Loucy (cell line): Measurements from ENCODE around the gene TRPM7.

Source experiments
- CTCF ChIP-seq: fragments of 200-600 bp; sonication (generic); conservative IDR thresholded peaks from 2 replicates; pipeline ENCODE4 v1.5.1; 2014; ENCODE audit warnings: mild to moderate bottlenecking, antibody characterized with exemption, low read length
- EZH2phosphoT487 ChIP-seq: fragments of 200-600 bp; IDR thresholded peaks from 2 replicates; pipeline ENCODE4 v1.6.1; 2018; ENCODE audit warnings: antibody characterized with exemption, mild to moderate bottlenecking, moderate library complexity, borderline replicate concordance

GRCh38 chr15:50558012-50558411 is 128.6 kb downstream of the TRPM7 start:
- no peak for TF ChIP-seq CTCF
- TF ChIP-seq EZH2phosphoT487, result no peak
